Endothelial cell of umbilical vein (primary cell): ENCODE data around the gene AGBL4.

Source experiments
- CTCF ChIP-seq, 2 donors: IDR thresholded peaks; 1 replicate in 1 of 2; 2 replicates in 1 of 2; pipeline ENCODE4 v1.5.1; 2011; ENCODE audit warnings: low read length in 2 of 2, mild to moderate bottlenecking in 2 of 2, moderate library complexity in 2 of 2, control low read depth in 1 of 2, inconsistent platforms in 1 of 2, low read depth in 1 of 2; ENCODE audit not compliant: insufficient read depth in 1 of 2; ENCODE audit errors: extremely low read depth in 1 of 2
- EZH2 ChIP-seq: IDR thresholded peaks from 2 replicates; pipeline ENCODE4 v1.6.1; 2012; ENCODE audit warnings: borderline replicate concordance, low read depth, mild to moderate bottlenecking, moderate library complexity, low read length, inconsistent platforms; ENCODE audit not compliant: severe bottlenecking
- FOS ChIP-seq: IDR thresholded peaks from 2 replicates; pipeline ENCODE4 v1.6.1; 2011; ENCODE audit warnings: mild to moderate bottlenecking, low read length, moderate library complexity, borderline replicate concordance; ENCODE audit not compliant: insufficient read depth
- JUN ChIP-seq: IDR thresholded peaks from 2 replicates; pipeline ENCODE4 v1.6.1; 2011; ENCODE audit warnings: borderline replicate concordance, low read depth; ENCODE audit not compliant: insufficient read length, insufficient read depth
- MYC ChIP-seq: IDR thresholded peaks from one replicate; pipeline ENCODE4 v1.6.1; 2011; ENCODE audit warnings: mild to moderate bottlenecking, low read depth, low read length
- POLR2A ChIP-seq: IDR thresholded peaks from 2 replicates; pipeline ENCODE4 v1.6.1; 2012; ENCODE audit warnings: low read depth, mild to moderate bottlenecking, control low read depth, low read length
- POLR2AphosphoS5 ChIP-seq: IDR thresholded peaks from 2 replicates; pipeline ENCODE4 v1.6.1; 2012; ENCODE audit warnings: low read depth, mild to moderate bottlenecking, control low read depth, low read length, moderate library complexity; ENCODE audit not compliant: insufficient read depth

- TF ChIP-seq CTCF (IDR thresholded peaks at IDR 0.05; ENCODE audit: extremely low read depth in 1 of 2, insufficient read depth in 1 of 2, low read depth in 1 of 2, low read length in 2 of 2): no peak
- TF ChIP-seq EZH2: no peak
- no peak for TF ChIP-seq POLR2A
- no peak for TF ChIP-seq POLR2AphosphoS5
- TF ChIP-seq JUN: no peak
- TF ChIP-seq MYC: no peak
- TF ChIP-seq FOS: no peak
Observed at GRCh38 chr1:48543854-48544253, 1479.9 kb downstream of the AGBL4 start.
